Glutamatergic neuron (in vitro differentiated cells): ENCODE data around the gene GLT8D2. TPM values are rescaled to one million over a fixed set of nuclear protein-coding genes. Genes with fewer than 3 reads are reported as not detected.
A peak's percentile ranks its signal among the peaks of the same experiment; 100 is the strongest.

Experiments used
- DNase-seq: peaks from one replicate; pipeline ENCODE4 v3.0.0; 2022
- H3K27ac Mint-ChIP-seq: one replicate; pipeline ENCODE4 v1.8.0; 2020; ENCODE audit warnings: mild to moderate bottlenecking, mixed read lengths, inconsistent platforms; ENCODE audit not compliant: unreplicated experiment
- H3K27me3 Mint-ChIP-seq: one replicate; pipeline ENCODE4 v1.8.0; 2020; ENCODE audit warnings: mild to moderate bottlenecking, moderate library complexity, mixed read lengths, inconsistent platforms; ENCODE audit not compliant: unreplicated experiment
- H3K36me3 Mint-ChIP-seq: one replicate; pipeline ENCODE4 v1.8.0; 2020; ENCODE audit warnings: mild to moderate bottlenecking, mixed read lengths, inconsistent platforms; ENCODE audit not compliant: unreplicated experiment
- H3K4me1 Mint-ChIP-seq: one replicate; pipeline ENCODE4 v1.8.0; 2020; ENCODE audit warnings: mild to moderate bottlenecking, low read depth, mixed read lengths, inconsistent platforms; ENCODE audit not compliant: unreplicated experiment
- H3K4me3 Mint-ChIP-seq: one replicate; pipeline ENCODE4 v1.8.0; 2020; ENCODE audit warnings: mild to moderate bottlenecking, mixed read lengths, inconsistent platforms; ENCODE audit not compliant: unreplicated experiment
- H3K9me3 Mint-ChIP-seq: one replicate; pipeline ENCODE4 v1.8.0; 2020; ENCODE audit warnings: mild to moderate bottlenecking, moderate library complexity, mixed read lengths, inconsistent platforms; ENCODE audit not compliant: unreplicated experiment
- CTCF ChIP-seq: fragments of 200-600 bp; sonication (generic); IDR thresholded peaks from one replicate; pipeline ENCODE4 v1.5.0; 2021; ENCODE audit not compliant: partially characterized antibody, unreplicated experiment
- total RNA-seq: library from RNA; stranded (reverse); fragmentation: NEBNext Ultra II Directional; extraction: Animal tissue kit (Norgen Biotek cat#: 25700); gene quantifications from one replicate; pipeline ENCODE4 v1.2.1, GENCODE V29; 2021; ENCODE audit not compliant: unreplicated experiment

GLT8D2 gene
- total RNA-seq, 1 donor from 2014 or later: not detected

- no peak for TF ChIP-seq CTCF
- no peak for DNase-seq
- H3K4me3 Mint-ChIP-seq: no peak overlapping the region
- H3K4me1 Mint-ChIP-seq: peaks cover 18% of the 10 kb centered on the region
- no peaks in the 10 kb centered on the region for H3K36me3 Mint-ChIP-seq
- no peaks in the 10 kb centered on the region for H3K27me3 Mint-ChIP-seq
- peaks cover 2% of the 10 kb centered on the region for H3K9me3 Mint-ChIP-seq
- H3K27ac Mint-ChIP-seq: no peak overlapping the region
These were observed 4.8 kb upstream of the GLT8D2 start for GRCh38 chr12:104054681-104055346.

DNA sequence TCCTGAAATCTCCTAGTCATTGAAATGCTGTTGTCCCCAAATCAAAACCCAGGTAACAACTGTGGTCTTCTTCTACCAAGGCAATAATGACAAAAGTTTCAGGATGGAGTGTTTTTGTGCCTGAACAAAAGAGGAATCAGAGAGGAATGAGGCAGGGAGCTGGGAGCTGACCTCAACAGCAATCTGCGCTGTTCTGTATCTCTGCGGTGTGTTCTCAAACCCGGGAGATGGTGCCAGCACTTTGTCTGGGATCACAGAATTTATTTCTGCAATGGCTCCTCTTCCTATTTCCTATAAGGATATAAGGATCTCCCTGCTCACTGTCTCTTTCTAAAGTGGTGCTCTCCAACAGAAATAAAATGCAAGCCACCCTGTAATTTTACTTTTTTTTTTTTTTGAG lies 449 bp upstream of the GLT8D2 start:
- Mint-ChIP-seq H3K4me3 (peak overlapping the region; percentile 75), H3K27ac (no peak overlapping the region), H3K27me3 (no peaks in the 10 kb centered on the region), H3K9me3 (no peaks in the 10 kb centered on the region), H3K36me3 (no peaks in the 10 kb centered on the region), H3K4me1 (peaks cover 2% of the 10 kb centered on the region)
- no peak for TF ChIP-seq CTCF
- DNase-seq: no peak

GRCh38 chr12:104049278-104049902 lies 597 bp downstream of the GLT8D2 start:
- no peaks in the 10 kb centered on the region for H3K27me3 Mint-ChIP-seq

DNA sequence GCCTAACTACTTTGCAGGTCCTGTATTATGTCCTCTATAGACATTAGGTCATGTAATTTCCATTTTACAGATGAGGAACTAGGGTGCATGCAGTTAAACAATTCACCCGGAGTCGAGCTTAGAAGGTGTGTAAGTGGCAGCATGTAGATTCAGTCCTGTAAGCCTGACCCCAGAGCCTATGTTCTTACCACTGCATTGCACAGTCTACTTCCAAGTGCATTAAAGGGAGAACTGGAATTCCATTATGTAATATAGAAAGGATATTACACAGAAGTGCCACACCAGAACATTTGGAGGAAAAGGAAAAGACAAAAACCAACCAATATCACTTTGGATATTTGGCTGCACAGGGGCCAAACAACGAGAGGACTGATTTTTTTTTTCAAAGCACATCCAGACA lies 1.2 kb downstream of the GLT8D2 start:
- no peak overlapping the region for H3K4me3 Mint-ChIP-seq
- no peaks in the 10 kb centered on the region for H3K36me3 Mint-ChIP-seq
- peaks cover 2% of the 10 kb centered on the region for H3K4me1 Mint-ChIP-seq
- H3K9me3 Mint-ChIP-seq: no peaks in the 10 kb centered on the region
- no peaks in the 10 kb centered on the region for H3K27me3 Mint-ChIP-seq
- H3K27ac Mint-ChIP-seq: no peak overlapping the region
- TF ChIP-seq CTCF: no peak
- DNase-seq: no peak

More at GRCh38 chr12:104049278-104049902, 597 bp downstream of the GLT8D2 start:
- Mint-ChIP-seq H3K36me3 (no peaks in the 10 kb centered on the region), H3K9me3 (no peaks in the 10 kb centered on the region), H3K27ac (no peak overlapping the region), H3K4me1 (peaks cover 2% of the 10 kb centered on the region), H3K4me3 (peak overlapping the region; percentile 75)
- DNase-seq: no peak
- TF ChIP-seq CTCF: no peak

DNA sequence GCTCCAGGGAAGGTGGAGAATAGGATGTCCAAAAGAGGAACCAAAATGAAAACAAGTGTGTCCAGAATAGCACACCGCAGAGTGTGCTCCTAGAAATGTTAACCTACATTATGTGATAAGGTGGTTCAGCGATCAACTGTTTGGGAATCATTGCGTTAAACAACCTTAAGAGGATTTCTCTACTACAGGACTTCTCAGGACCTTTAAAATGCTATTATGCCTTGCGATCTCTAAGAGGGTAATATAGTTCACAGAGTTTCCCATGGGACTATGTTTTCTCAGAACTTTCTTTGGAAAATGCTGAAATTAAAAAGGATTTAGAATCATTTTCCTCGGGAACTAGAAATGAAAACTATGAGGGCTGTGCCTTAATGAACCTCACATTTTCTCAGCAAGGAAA lies 1.8 kb downstream of the GLT8D2 start:
- DNase-seq: no peak
- no peak for TF ChIP-seq CTCF
- Mint-ChIP-seq H3K9me3 (no peaks in the 10 kb centered on the region), H3K27ac (no peak overlapping the region), H3K4me1 (peaks cover 2% of the 10 kb centered on the region), H3K27me3 (no peaks in the 10 kb centered on the region), H3K36me3 (no peaks in the 10 kb centered on the region), H3K4me3 (no peak overlapping the region)
